Measurements from ENCODE around the gene GNA14.

- TF ChIP-seq CTCF (conservative IDR thresholded peaks at IDR 0.05 in 1 of 2, IDR thresholded peaks at IDR 0.05 in 1 of 2; ENCODE audit: extremely low read depth in 1 of 2, insufficient read depth in 1 of 2, low read depth in 1 of 2, low read length in 2 of 2) (no peak), EZH2 (IDR thresholded peaks at IDR 0.05; ENCODE audit: borderline replicate concordance, low read length) (no peak)
These were observed 65.6 kb downstream of the GNA14 start for GRCh38 chr9:77582525-77582924.
